HepG2 (cell line): ENCODE data around the gene RABL6. TPM values are rescaled to one million over a fixed set of nuclear protein-coding genes. Genes with fewer than 3 reads are reported as not detected.
A peak's percentile ranks its signal among the peaks of the same experiment; 100 is the strongest.

Experiments
- BRCA1 ChIP-seq: sonication (generic); formaldehyde crosslinking; IDR thresholded peaks from 2 replicates; pipeline ENCODE4 v1.4.0; 2020; ENCODE audit warnings: missing genetic modification reagents
- GZF1 ChIP-seq: sonication (generic); formaldehyde crosslinking; IDR thresholded peaks from 2 replicates; pipeline ENCODE4 v1.5.1; 2020; ENCODE audit warnings: mild to moderate bottlenecking, missing genetic modification reagents
- JUNB ChIP-seq: sonication (generic); formaldehyde crosslinking; IDR thresholded peaks from 2 replicates; pipeline ENCODE4 v1.8.0; 2022; ENCODE audit warnings: missing genetic modification reagents, mild to moderate bottlenecking, borderline replicate concordance
- JUND ChIP-seq: sonication (generic); formaldehyde crosslinking; IDR thresholded peaks from 2 replicates; pipeline ENCODE4 v1.8.0; 2022; ENCODE audit warnings: mild to moderate bottlenecking, missing genetic modification reagents
- KLF6 ChIP-seq: IDR thresholded peaks from 2 replicates; pipeline ENCODE4 v1.8.0; 2016; ENCODE audit warnings: missing biosample characterization, missing genetic modification reagents
- MEF2D ChIP-seq: sonication (generic); formaldehyde crosslinking; IDR thresholded peaks from 2 replicates; pipeline ENCODE4 v1.5.1; 2020; ENCODE audit warnings: mild to moderate bottlenecking, missing genetic modification reagents
- MLLT10 ChIP-seq: sonication (generic); formaldehyde crosslinking; IDR thresholded peaks from 2 replicates; pipeline ENCODE4 v1.4.0; 2020; ENCODE audit warnings: missing genetic modification reagents
- MLXIP ChIP-seq: sonication (generic); formaldehyde crosslinking; IDR thresholded peaks from 2 replicates; pipeline ENCODE4 v1.9.0; 2021; ENCODE audit warnings: missing genetic modification reagents, borderline replicate concordance
- NCOA2 ChIP-seq: sonication (generic); formaldehyde crosslinking; IDR thresholded peaks from 2 replicates; pipeline ENCODE4 v1.8.0; 2022; ENCODE audit warnings: inconsistent platforms
- ZBTB10 ChIP-seq: sonication (generic); formaldehyde crosslinking; IDR thresholded peaks from 2 replicates; pipeline ENCODE4 v1.4.0; 2020; ENCODE audit warnings: missing genetic modification reagents, borderline replicate concordance
- ZNF18 ChIP-seq: sonication (generic); formaldehyde crosslinking; IDR thresholded peaks from 2 replicates; pipeline ENCODE4 v1.8.0; 2022; ENCODE audit warnings: mild to moderate bottlenecking, missing genetic modification reagents; ENCODE audit not compliant: insufficient replicate concordance
- ZNF264 ChIP-seq: sonication (generic); formaldehyde crosslinking; IDR thresholded peaks from 2 replicates; pipeline ENCODE4 v1.4.0; 2020; ENCODE audit warnings: missing genetic modification reagents
- ZNF512B ChIP-seq: sonication (generic); formaldehyde crosslinking; IDR thresholded peaks from 2 replicates; pipeline ENCODE4 v1.5.1; 2020; ENCODE audit warnings: missing genetic modification reagents, mild to moderate bottlenecking, borderline replicate concordance
- ZSCAN25 ChIP-seq: sonication (generic); formaldehyde crosslinking; IDR thresholded peaks from 2 replicates; pipeline ENCODE4 v1.8.0; 2022; ENCODE audit warnings: mild to moderate bottlenecking, missing genetic modification reagents
- polyA plus RNA-seq, 8 experiments: library from polyadenylated mRNA; depleted of rRNA in 3 of 8; stranded (reverse) in 7 of 8; unstranded in 1 of 8; fragments of >200 nt; fragmentation: Illumina TruSeq in 4 of 8; extraction: Trizol in 4 of 8; gene quantifications; 2 replicates each; pipeline versions ENCODE4 v1.2.1 to v1.2.3, GENCODE V29; 2011 to 2016; ENCODE audit warnings: low read depth in 4 of 8, missing spikeins in 1 of 8, mixed read lengths in 1 of 8; ENCODE audit not compliant: insufficient read depth in 1 of 8
- total RNA-seq, 5 experiments: library from RNA; depleted of rRNA; stranded (reverse); fragments of >200 nt; fragmentation: Illumina TruSeq; extraction: Trizol; gene quantifications; 2 replicates each; pipeline ENCODE4 v1.2.3, GENCODE V29; 2016; ENCODE audit warnings: low read depth in 1 of 5

The RABL6 gene
- total and polyA plus RNA-seq, 2 of the 13 experiments (the other 11 are each of a cell fraction or from before 2014, with no cell fraction given), result 81.5 to 125 TPM

GRCh38 chr9:136849038-136849959, 41.6 kb downstream of the RABL6 start, which contains the start of gene PHPT1 (continued):
- TF ChIP-seq ZBTB10 (no peak), ZNF512B (CRISPR knock-in tag) (no peak), ZNF18 (CRISPR knock-in tag) (no peak), NCOA2 (CRISPR knock-in tag) (peak; percentile 36; the same call in 1 of the 2 replicates), GZF1 (CRISPR knock-in tag) (0 out of 2 replicates have a peak, but pooled peaks have one; percentile 62), BRCA1 (CRISPR knock-in tag) (peak; percentile 48; the same call in 1 of the 2 replicates), MLLT10 (no peak), KLF6 (no peak), JUNB (no peak), ZNF264 (CRISPR knock-in tag) (0 out of 2 replicates have a peak, but pooled peaks have one; percentile 9), ZSCAN25 (CRISPR knock-in tag) (peak; percentile 73; the same call in 1 of the 2 replicates), MEF2D (CRISPR knock-in tag) (peak; percentile 59; the same call in 1 of the 2 replicates), JUND (CRISPR knock-in tag) (no peak), MLXIP (no peak)
